Testis (tissue), 2 donors: ENCODE results near the gene SGSM1.

Source experiments
- CTCF ChIP-seq, 3 experiments: fragments of 450-650 bp in 2 of 3; fragments of 200-600 bp in 1 of 3; sonication (generic) in 1 of 3; IDR thresholded peaks; one replicate each; pipeline ENCODE4 v1.5.1; 2016 to 2019; ENCODE audit warnings: antibody characterized with exemption in 3 of 3, mild to moderate bottlenecking in 2 of 3, moderate library complexity in 1 of 3
- POLR2A ChIP-seq: fragments of 450-650 bp; IDR thresholded peaks from one replicate; pipeline ENCODE4 v1.6.1; 2017; ENCODE audit warnings: antibody characterized with exemption, mild to moderate bottlenecking, moderate library complexity

- TF ChIP-seq CTCF (IDR thresholded peaks at IDR 0.05) (no peak), POLR2A (no peak)
These were observed 138.4 kb downstream of the SGSM1 start for GRCh38 chr22:24944217-24944937.
